GM12872 (cell line): ENCODE measurements around the gene DMBX1.

Experiments
- CTCF ChIP-seq: IDR thresholded peaks from 3 replicates; pipeline ENCODE4 v1.5.1; 2011; ENCODE audit warnings: low read depth, mild to moderate bottlenecking, low read length, moderate library complexity; ENCODE audit not compliant: insufficient read depth

DMBX1 gene

GRCh38 chr1:46489638-46490405 lies at the start of gene DMBX1:
Gene DMBX1, plus strand, starts transcription at chr1:46489836. Its CDS starts 17,175 bp downstream, at chr1:46507011.
- no peak for TF ChIP-seq CTCF

DNA sequence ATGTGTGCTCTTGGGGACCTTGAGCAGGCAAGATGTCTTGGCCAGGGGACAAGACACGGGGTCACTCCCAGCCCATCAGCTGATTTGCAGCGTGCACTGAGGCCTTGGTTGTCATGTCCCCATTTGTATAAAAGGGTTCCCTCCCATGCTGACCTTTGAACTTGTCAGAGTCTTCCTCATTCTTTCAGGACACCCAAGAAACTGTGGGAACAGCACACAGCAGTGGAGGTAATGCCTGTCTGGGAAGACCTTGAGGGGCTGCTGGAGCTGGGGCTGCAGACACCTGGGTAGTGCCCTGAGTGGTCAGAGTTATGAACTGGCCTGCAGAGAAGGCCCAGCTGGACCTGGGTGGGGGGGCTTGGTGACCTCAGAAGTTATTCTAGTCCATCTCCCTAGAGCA lies 49.2 kb upstream of the DMBX1 start:
- TF ChIP-seq CTCF: no peak

DNA sequence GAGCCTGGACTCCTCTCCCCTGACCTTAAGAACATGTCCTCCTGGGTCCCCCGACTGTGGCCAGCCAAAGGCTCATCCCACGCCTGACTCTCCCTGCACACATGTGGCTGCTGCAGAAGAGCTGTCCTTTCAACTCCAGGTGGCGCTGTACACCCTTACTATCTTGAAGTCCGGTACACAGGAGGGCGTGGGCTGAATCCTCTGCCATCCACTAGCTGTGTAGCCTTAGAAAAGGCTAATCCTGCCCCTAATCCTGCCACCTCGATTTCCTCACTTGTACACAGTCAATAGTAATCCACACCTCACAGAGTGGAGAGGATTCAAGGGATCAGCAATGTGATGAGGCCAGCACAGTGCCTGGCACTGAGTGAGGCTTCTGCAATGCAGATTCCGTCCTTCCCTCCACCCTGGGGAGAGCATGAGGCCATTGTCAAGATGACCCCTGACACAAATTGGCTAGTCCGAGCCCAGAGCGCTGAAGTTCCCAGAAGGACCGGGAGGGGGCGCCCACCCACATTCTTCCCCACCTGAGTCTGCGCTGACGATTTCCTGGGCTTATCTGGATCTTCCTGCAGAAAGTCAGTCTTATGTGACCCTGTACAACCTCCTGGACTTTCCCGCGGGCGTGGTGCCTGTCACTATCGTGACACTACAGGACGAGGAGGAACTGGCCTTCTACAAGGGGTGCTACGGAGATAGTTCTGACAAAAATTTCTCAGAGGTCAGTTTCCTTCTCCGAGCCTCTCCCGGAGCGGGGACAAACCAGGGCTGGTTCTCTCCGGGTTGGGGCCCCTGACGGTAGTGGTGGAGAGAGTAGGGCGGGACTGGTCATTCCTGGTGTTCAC lies 47.1 kb upstream of the DMBX1 start:
- TF ChIP-seq CTCF: peak; percentile 91

- no peak for TF ChIP-seq CTCF
These were observed 45.2 kb upstream of the DMBX1 start for GRCh38 chr1:46444466-46444865.

- TF ChIP-seq CTCF: peak; percentile 29; the same call in 1 of the 3 replicates
These were observed 43.8 kb upstream of the DMBX1 start for GRCh38 chr1:46445773-46446256.

- TF ChIP-seq CTCF: peak; percentile 95
These were observed 42.8 kb upstream of the DMBX1 start for GRCh38 chr1:46446646-46447498.
